ENCODE data around the gene DUSP1. TPM values are rescaled to one million over a fixed set of nuclear protein-coding genes. Genes with fewer than 3 reads are reported as not detected.

DUSP1 gene
- total and polyA plus RNA-seq, 3 donors from 2014 or later: 86.2 to 172 (median 159) TPM

DNA sequence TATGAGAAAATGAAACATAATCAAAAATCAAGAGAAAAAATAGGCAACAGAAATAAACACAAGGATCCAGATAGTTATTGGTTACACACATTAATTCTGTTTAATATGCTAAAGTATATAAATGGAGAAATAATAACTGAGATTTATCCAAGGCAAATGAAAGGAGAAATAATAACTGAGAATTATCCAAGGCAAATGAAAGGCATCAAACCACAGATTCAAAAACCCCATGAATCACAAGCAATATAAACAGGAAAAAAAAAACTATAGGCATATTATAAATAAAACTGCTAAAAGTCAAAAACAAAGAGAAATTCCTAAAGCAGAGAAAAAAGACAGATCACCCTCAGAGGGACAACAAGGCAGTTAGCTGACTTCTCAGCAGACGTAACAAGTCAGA lies 10.9 kb downstream of the DUSP1 start:
- WGBS, 2 donors: 85 to 94% methylated on average over 1 of the region's 1 CpG
- peaks cover 4% of the 10 kb centered on the region for H3K4me1 ChIP-seq

DNA sequence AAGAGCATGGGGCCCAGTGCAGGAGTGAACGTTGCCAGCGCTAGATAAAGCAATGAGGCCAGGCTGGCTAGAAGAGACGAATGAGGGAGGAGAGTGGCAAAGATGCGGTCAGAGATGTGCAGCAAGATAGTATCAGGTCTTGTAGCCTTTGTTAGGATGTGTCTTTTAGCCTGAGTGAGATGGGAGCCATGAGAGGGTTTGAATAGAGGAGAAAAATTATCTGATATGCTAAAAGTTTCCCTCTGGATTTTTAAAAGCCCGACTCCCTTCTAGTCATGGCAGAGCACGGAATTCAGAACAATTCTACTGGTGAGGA lies 12.2 kb downstream of the DUSP1 start:
- H3K9me3 ChIP-seq: no peaks in the 10 kb centered on the region
- no peaks in the 10 kb centered on the region for H3K4me1 ChIP-seq
- H3K4me3 ChIP-seq: no peak overlapping the region
- H3K27me3 ChIP-seq: no peaks in the 10 kb centered on the region
- intact Hi-C loops (cut with DNase I; ENCODE audit: low total_unique reads): no loop called here
- no peak for DNase-seq
- 73 to 75% methylated on average over 6 of the region's 6 CpGs for WGBS, 2 donors
- no peak overlapping the region for H3K27ac ChIP-seq
- H3K36me3 ChIP-seq (ENCODE audit: low read depth, missing control alignments): no peaks in the 10 kb centered on the region
- no peak for TF ChIP-seq POLR2A (IDR thresholded peaks at IDR 0.05)
- TF ChIP-seq, protein P1, sequence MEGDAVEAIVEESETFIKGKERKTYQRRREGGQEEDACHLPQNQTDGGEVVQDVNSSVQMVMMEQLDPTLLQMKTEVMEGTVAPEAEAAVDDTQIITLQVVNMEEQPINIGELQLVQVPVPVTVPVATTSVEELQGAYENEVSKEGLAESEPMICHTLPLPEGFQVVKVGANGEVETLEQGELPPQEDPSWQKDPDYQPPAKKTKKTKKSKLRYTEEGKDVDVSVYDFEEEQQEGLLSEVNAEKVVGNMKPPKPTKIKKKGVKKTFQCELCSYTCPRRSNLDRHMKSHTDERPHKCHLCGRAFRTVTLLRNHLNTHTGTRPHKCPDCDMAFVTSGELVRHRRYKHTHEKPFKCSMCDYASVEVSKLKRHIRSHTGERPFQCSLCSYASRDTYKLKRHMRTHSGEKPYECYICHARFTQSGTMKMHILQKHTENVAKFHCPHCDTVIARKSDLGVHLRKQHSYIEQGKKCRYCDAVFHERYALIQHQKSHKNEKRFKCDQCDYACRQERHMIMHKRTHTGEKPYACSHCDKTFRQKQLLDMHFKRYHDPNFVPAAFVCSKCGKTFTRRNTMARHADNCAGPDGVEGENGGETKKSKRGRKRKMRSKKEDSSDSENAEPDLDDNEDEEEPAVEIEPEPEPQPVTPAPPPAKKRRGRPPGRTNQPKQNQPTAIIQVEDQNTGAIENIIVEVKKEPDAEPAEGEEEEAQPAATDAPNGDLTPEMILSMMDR (IDR thresholded peaks at IDR 0.05): no peak

More for the DNA sequence above, 10.9 kb downstream of the DUSP1 start:
- intact Hi-C loops (cut with DNase I; ENCODE audit: low total_unique reads): loop anchor here (5.0 kb wide), 1 partner anchor 38 kb away; no protein-coding TSS in a partner anchor
- H3K36me3 ChIP-seq (ENCODE audit: low read depth, missing control alignments): no peaks in the 10 kb centered on the region
- no peak overlapping the region for H3K27ac ChIP-seq
- no peak overlapping the region for H3K4me3 ChIP-seq
- no peak for DNase-seq
- no peaks in the 10 kb centered on the region for H3K27me3 ChIP-seq
- H3K9me3 ChIP-seq: no peaks in the 10 kb centered on the region
- TF ChIP-seq, protein P1 (IDR thresholded peaks at IDR 0.05): no peak
- TF ChIP-seq POLR2A (IDR thresholded peaks at IDR 0.05): no peak

DNA sequence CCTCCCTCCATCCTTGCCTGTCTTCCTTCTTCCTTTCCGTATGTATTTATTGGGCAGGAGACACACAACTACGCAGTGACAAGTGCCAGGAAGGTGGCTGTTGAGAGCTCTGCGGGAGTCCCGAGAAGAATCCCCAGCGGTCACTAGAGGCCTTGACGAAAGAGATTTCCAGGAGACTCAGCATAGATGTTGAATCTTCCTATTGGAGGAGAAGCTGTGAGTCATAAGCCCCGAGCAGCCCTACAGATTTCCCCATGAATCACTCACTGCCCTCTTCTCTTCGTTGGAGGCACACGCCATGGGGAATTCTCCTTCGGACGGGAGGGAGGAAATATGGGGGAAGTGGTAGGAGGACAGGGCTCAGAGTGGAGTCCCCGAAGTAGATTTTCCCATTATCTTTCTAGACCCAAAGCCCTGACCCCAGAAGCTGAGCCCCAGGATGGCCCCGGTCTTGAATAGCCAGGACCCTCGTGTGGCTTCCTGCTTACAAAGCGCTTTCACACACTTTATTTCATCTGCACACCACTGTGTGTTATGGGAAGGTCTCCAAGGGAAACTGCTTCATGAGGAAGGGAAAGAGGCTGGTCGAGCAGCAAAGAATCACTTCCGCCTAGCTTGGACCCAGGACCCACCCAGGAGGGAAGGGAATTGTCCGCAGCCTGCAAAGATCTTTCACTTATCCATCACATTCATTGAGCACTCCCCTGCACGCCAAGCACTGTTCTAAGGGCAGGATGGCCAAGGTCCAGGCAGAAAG lies 12.7 kb downstream of the DUSP1 start:
- Histone ChIP-seq H3K4me3 (no peak overlapping the region), H3K27me3 (no peaks in the 10 kb centered on the region), H3K36me3 (ENCODE audit: low read depth, missing control alignments) (no peaks in the 10 kb centered on the region), H3K27ac (no peak overlapping the region), H3K9me3 (no peaks in the 10 kb centered on the region), H3K4me1 (no peaks in the 10 kb centered on the region)
- no peak for TF ChIP-seq POLR2A (IDR thresholded peaks at IDR 0.05)
- TF ChIP-seq, protein P1 (IDR thresholded peaks at IDR 0.05): no peak
- DNase-seq: no peak
- WGBS, 2 donors: 74 to 76% methylated on average over 19 of the region's 19 CpGs
- intact Hi-C loops (cut with DNase I; ENCODE audit: low total_unique reads): no loop called here

DNA sequence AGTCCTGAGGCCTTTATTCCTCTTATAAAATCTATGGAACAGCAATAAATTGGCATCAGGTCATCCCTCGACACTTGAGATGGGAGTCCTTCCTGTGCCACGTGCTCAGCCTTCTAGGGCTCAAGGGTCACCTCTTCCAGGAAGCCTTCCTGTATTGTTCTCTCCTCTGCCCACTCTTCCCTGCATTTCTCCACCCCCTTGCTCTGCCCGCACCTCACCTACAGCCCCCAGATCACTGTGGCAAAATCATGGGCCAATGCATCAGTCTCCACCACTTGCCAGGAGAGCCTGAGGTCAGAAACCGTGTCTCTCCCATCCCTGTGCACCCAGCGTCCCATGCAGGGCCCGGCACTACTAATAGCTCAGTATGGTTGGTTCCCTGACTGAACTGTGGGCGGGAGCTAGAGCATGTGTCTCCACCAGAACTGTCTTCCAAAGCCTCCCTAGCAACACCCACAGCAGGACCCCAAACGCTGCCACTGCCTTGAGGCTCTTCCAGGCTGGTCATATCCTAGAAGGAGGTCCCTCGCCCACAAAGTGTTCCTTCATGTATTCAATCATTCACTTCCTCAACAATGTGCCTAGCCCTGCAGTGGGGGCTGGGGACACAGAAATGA lies 13.5 kb downstream of the DUSP1 start:
- no peak for DNase-seq
- WGBS, 2 donors: 91 to 94% methylated on average over 9 of the region's 9 CpGs
- H3K27me3 ChIP-seq: no peaks in the 10 kb centered on the region
- H3K36me3 ChIP-seq (ENCODE audit: low read depth, missing control alignments): no peaks in the 10 kb centered on the region
- H3K4me1 ChIP-seq: no peaks in the 10 kb centered on the region
- H3K9me3 ChIP-seq: no peaks in the 10 kb centered on the region
- no peak for TF ChIP-seq POLR2A (IDR thresholded peaks at IDR 0.05)
- TF ChIP-seq, protein P1 (IDR thresholded peaks at IDR 0.05): no peak
- no peak overlapping the region for H3K27ac ChIP-seq
- intact Hi-C loops (cut with DNase I; ENCODE audit: low total_unique reads): no loop called here
- no peak overlapping the region for H3K4me3 ChIP-seq

Data from testis (tissue), 3 donors.